ENCODE data around the gene PALLD.

The PALLD gene

DNA sequence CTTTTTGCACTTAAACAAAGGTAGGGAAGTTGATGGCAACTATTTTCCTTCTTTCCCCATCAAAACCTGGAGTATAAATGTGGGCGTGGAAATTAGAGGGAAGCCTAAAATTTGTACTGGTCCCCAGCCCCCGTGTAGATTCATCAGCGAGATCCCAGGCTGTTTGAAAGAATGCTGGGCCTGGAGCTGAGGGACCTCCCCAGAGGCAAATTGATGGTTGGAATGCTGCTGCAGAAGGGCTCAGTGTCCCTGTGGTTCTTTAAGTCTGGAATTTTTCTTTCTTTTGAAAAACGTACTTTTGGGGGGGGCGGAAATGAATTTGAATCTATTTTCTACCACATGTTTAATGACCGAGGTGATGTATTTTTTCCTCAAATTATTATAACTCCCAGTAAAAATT lies 316.0 kb downstream of the PALLD start:
- no peak for DNase-seq (ENCODE audit: low read depth, low spot score)
- no peak overlapping the region for H3K4me3 ChIP-seq (ENCODE audit: low read length)

DNA sequence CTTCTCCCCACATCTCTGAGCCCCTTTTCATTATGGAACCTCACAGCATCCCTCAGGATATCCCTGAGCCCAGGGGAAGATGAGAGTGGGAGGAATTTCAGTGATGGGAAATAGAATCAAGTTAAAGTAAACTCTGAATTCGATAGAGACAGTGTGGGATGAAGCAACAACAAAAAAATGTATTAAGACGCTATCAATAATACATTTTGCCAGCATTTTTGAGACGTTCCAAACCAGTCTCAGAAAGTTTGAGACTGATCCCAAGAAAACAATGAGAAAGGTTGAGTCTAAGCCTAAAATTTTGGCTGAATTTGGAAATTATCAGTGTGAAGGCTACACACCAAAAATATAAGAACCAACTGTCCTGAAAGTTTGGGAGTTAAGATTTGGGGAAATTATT lies 317.0 kb downstream of the PALLD start:
- no peak overlapping the region for H3K4me3 ChIP-seq (ENCODE audit: low read length)

DNA sequence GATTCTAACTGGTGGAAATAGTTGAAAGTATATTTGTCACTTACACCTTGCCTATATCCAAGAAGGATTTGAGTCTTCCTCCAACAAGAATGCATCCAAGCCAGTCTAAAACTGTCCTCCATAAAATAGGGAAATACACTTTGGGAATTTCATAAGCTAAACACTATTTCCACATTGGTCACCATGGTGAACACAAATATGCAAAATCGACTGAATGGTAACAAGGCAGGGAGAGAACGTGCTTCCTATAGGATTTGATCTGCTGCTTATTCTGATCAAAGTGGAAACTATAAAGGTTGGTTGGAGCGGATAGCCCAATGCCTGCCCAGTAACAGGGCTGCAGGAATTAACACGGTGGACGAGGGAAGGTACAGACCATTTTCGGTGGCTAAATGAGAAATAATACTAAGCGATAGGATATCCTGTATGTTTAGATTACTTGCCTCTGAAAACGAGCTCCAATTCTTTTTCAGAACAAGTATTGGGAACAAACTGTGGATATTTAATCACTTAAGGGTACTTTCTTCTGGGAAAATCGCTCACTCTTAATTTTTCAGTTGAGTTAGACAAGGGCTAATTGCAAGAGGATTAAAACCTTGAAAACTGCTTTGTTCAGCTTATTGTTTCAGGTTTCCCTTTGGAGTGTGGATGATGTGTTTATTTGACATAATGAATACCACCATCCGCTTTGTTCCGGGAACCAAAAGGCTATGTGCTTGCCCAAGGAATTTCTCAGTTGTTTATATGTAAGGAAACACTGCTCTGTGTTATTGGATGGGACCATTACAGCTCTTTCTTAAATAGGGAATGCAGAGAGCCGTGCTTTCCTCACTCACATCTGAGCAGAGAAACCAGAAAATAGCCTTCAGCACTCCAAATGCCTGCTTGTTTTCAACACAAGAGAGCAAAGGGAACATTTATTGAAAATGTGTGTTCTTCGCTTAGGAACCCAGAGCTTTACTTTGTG lies 318.8 kb downstream of the PALLD start:
- H3K4me3 ChIP-seq (ENCODE audit: low read length): no peak overlapping the region
- no peak for DNase-seq (ENCODE audit: low read depth, low spot score)

More for the DNA sequence above, 317.0 kb downstream of the PALLD start:
- no peak for DNase-seq (ENCODE audit: low read depth, low spot score)

DNA sequence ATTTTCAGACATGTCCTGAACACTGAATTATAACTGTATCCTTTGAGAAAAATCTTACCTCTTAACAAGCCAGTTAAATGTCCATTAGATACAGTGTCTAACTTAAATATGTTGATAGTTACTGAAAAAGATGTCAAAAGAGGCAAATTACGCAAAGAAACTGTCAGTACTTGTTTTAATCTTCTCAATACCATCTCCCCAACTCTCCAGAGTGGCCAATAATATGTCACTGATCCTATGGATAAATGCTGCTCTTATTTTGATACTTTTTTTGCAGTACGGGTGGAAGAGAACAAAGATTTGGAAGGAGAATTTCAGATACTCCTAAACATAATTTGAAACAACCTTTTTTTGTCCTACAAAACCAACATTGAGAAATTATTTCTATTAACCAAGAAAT lies 320.5 kb downstream of the PALLD start:
- H3K4me3 ChIP-seq (ENCODE audit: low read length): no peak overlapping the region
- DNase-seq (ENCODE audit: low read depth, low spot score): no peak

DNA sequence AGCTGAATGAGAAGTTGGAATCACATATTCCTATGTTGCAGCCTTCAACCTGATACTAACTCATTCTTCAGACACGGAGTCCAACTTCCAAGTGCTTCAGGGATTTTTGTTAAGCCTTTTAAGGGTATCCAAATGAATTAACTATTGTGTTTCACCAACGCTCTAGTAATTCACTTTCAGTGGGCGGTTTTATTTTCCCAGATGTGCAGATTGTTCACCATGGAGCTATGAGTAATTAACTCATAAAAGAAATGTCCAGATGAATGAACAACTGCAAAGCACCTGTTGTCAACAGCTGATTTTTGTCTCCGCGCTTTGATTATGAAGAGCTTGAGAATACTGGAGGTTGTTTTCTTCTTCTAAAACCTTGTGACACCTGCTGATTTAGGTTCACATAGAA lies 325.6 kb downstream of the PALLD start:
- no peak for DNase-seq (ENCODE audit: low read depth, low spot score)
- H3K4me3 ChIP-seq (ENCODE audit: low read length): no peak overlapping the region

DNA sequence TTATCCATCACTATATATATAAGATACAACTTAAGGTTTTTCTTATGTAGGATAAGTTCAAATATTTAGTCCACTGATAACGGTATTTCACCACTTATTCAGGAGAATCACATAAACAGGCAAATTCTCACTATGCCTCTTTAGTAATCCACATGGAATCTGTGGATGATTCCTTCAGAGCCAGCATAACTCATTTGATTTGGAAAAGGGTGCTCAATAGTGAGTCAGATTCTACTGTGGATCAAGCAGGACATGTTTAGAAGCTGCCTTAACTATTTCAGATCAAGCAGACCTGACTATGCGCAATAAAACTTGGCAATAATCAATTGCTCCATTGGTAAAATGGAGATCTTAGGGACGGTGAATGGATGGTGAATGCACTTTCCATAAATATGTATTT lies 329.1 kb downstream of the PALLD start:
- H3K4me3 ChIP-seq (ENCODE audit: low read length): no peak overlapping the region
- DNase-seq (ENCODE audit: low read depth, low spot score): no peak

DNA sequence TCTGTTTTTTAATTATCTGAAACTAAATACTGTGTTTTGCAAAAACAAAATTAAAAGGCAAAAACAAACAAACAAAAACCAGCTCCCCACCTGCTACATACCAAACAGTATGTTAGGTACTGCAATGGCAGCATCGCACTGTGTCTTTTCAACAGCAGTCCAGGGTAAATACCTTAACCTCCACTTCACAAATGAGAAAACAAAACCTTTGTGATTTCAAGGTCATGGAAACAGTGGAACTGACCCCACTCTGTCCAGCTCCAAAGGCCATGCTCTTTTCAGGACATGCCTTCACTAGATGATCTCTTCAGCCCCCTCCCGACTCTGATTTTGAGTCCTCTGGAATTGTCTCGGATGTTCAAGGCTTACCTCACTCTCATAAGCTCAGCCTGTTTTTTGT lies 329.8 kb downstream of the PALLD start:
- DNase-seq (ENCODE audit: low read depth, low spot score): no peak
- H3K4me3 ChIP-seq (ENCODE audit: low read length): no peak overlapping the region

DNA sequence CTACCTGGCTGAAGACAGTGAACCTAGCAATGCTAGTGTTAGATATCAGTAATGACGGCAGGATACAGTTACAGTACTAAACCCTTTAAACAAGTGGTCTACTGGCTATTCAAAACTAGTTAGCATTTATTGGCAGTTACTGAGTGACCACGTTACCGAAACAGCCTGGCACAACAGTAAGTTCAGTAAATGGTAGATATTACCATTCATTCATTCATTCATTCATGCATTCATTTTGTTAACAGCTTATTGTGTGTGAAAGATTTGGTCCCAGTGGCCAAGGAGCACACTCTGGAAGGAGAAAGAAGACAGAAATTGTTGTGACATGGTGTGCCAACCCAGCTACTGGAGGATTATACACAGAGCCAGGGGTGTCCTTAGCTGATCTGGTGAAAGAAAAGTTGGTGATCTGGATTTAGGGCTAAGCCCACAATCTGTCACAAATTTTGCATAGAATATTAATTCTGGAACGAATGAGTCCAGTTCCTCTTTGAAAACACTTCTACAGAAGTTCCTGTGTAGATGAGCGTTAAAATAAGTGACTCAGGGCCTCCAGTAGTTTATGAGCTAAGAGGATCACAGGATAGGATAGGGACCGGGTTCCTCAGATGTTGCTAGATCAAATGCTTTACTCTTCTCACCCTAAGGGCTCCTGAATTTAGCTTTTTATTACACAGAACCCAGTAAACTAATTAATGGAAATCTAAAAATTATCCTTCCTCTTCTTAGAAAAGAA lies 334.1 kb downstream of the PALLD start:
- H3K4me3 ChIP-seq (ENCODE audit: low read length): peak overlapping the region; percentile 72
- DNase-seq (ENCODE audit: low read depth, low spot score): no peak

DNA sequence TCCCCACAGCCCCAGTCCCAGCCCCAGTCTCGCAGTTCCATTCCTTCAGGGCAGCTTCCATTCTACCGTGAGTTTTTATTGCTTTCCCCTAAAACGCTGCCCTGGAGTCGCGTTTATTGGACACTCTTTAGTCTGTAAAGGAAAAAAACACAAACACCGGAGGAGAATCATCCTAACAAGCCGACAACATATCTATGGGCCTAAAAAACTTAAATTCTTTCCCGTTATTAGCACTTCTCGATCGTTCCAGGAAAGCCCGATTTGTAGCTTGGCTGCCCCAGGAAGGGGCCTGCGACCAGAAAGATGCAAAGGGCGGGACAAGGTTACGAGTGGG lies 334.7 kb downstream of the PALLD start:
- no peak for DNase-seq (ENCODE audit: low read depth, low spot score)
- peak overlapping the region; percentile 72 for H3K4me3 ChIP-seq (ENCODE audit: low read length)

DNA sequence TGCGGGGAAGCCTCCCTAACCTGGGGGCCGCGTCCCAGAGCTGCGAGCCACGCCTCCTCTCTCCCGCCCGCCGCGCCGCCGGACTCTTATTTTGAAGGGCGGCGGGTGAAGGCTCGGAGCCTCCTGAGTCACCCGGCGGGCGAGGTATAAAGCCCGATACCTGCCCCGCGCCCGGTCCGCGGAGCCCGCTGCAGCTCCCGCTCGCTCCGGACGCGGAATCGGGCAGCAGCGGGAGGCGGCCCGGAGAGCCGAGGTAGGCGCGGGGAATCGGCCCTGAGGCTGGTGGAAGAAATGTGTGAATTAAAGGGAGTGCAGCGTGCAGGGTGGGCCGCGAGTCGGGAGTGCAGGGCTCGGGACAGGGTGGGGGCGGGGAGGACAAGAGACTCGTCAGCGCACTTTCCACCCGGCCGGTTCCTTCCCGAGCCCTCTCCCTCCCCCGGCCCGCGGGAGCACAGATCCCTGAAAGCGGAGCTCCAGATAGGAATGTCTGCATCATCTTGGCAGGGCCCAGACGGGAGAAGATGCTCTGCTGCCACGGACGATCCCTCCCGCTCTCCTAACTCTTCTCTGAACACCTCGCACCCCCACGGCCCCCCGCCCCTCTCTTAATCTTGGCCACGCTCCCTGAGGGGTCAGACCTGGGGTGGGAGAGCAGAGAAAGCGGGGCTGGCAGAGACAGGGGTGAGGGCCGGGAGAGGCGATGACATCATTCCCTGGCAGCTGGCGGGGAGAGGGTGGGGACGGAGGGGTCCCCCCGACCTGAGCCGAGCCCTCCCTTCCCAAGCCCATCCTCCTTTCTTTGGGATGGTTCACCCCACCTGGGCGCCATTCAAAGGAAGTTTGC lies 335.3 kb downstream of the PALLD start:
- H3K4me3 ChIP-seq (ENCODE audit: low read length): peak overlapping the region; percentile 72
- peak; percentile 46 for DNase-seq (ENCODE audit: low read depth, low spot score)

DNA sequence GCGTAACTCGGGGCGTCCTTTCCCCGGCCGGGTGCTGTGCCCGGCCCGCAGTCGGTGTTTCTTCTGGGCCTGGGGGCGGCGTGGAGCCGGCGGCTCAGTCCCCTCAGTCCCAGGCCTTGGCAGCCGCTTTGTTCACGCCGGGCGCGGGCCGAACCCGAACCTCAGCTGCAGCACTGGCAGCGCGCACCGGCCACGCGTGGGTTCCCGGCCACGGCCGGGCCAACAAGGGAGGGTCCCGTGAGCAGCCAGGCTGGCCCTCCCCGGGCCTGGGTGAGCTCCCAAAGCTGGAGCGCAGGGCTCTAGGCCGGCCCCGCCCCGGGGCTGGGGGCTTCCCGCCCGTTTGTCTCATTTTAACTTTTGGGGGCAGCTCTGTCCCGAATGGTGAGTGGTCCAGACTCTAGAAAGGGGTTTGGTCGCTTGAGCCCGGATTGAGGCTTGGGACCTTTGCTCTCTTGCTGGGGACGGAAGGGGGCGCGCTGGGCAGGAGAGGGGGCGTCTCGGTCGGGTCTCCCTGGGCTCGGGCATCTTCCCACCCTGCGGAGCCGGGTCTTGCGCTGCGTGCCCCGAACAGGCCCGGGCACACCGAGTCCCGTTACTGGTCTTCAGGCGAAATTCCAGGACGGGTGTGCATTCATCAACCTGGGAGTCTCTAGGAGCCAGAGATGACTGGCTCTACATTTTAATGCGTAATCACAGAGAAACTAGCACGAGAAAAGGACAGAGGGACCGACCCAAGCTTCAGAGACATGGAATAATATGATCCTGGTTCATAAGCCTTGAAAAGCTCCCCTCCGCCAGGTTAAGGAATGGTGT lies 336.1 kb downstream of the PALLD start:
- H3K4me3 ChIP-seq (ENCODE audit: low read length): peak overlapping the region; percentile 72
- DNase-seq (ENCODE audit: low read depth, low spot score): no peak

DNA sequence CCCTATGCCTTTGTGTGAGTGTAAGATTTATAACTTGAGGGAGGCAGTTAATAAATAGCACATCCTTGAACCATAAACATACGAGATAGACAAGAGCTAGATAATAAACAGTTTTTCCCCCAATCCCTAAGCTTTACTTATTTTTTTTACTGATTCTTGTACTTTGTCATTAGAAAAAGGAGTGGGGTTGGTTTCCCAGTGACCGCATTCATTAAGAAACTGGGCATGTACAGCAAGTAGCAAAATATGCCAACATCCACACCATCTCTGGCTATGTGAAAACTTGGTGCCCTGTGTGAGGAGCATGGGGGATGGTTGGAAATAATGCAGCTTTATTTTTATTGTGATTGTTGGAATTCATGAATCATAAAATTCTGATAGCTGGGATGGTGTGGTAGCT lies 337.0 kb downstream of the PALLD start:
- H3K4me3 ChIP-seq (ENCODE audit: low read length): no peak overlapping the region

DNA sequence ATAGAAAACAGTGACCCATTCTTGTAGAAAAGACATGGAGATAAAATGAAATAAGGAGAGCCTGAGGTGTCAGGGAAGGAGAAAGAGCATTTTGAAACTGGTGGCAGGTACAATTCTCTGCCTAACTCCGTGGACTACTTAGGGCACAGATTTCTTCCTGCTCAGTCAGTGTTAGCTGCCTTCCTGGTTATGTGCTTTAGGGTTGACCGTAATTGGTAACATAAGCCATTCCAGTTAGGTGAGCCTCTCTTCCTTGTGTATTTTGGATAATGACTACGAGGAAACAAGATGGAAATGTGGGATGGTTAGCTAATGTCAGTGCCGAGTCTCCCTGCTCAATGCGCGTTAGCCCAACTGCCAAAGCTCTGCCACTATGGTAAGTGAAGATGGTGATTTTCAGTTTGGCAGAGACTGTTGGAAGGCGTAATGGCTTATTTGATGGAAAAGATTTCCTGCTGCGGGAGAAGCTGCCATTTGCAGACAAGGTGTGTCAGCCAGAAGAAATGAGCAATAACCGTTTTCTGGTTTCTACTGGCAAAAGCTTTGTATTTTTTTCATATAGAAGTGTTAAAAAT lies 339.1 kb downstream of the PALLD start:
- DNase-seq (ENCODE audit: low read depth, low spot score): no peak
- no peak overlapping the region for H3K4me3 ChIP-seq (ENCODE audit: low read length)

More for the DNA sequence above, 337.0 kb downstream of the PALLD start:
- DNase-seq (ENCODE audit: low read depth, low spot score): no peak

DNA sequence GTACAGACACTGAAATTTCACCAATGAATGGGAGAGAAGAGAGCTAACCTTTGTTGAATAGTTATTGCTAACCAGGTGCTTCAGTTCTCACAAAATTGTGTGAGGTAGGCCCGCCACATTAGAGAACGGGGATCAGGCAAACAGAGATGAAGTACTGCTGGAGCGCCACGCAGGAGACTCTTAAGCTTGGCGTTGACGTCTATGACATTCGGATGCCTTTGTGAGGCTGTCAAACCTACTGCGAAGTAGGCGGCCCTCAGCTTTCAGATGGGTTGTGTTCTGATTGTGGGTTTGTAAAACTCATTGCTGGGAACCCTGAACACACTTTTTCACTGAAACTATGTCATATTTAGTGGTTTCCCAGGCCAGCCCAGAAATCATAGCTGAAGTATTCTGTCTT lies 339.6 kb downstream of the PALLD start:
- DNase-seq (ENCODE audit: low read depth, low spot score): no peak

DNA sequence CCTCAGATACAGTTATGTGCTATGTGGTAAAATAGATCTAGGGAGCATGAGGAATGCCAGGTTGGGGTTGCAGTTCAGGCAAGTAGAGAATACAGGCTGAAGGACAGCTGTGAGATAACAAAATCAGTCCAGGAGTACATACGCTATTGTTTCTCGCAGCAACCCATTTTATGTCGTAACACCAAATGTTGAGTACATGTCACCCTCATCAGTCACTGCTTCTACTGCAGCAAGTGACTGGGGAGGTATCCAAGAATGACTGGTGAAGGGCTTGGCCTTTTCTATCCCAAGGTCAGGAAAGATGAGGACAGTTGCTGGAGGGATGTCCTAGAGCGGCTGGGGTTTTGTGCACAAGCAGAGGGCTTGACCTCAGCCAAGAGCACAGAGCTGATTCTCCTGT lies 341.1 kb downstream of the PALLD start:
- DNase-seq (ENCODE audit: low read depth, low spot score): no peak
- no peak overlapping the region for H3K4me3 ChIP-seq (ENCODE audit: low read length)

More for the DNA sequence above, 339.6 kb downstream of the PALLD start:
- H3K4me3 ChIP-seq (ENCODE audit: low read length): no peak overlapping the region

DNA sequence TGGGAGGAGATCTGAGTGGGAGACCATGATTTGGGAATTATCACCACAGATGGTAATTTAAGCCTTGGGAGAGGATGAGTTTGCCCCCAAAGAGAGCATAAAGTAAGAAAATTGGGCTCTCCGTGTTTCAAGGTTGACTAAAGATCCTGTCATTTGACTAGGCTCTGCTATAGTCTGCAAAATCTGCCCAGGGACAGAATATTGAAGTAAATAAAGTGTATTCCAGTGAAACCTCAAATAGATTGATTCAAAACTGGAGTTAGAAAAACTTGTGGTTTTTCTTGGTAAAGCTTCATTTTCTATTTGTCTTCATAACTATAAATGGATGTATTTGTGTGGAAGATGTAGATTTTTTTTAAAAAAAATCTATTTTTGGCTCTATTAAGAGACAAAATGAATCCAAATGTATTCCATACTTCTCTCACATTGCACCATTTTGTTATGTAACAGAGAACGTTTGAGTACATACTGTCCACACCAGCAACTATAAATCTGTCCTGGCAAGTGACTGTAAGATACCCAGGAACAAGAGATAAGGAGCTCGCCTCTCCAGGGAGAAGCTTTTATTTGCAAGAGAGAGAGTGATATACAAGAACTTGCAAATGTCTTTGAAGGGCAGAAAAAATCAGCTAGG lies 343.0 kb downstream of the PALLD start:
- no peak for DNase-seq (ENCODE audit: low read depth, low spot score)

DNA sequence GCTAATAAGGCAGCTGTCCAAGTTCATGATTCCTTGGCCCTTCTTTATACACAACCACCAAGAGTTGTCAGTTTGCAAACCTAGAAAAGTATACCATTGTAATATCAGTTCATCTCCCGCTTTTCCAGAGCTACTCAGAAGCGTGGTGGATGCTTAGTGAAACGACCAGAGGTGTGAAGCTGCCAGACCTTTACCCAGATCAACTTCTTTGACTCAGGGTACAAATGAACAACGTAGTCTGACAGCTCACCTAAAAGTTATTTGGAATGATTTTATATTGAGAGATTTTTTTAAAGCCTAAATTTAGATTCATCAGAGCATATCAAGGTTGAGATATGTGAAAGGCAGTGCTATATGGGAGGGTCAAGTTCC lies 343.5 kb downstream of the PALLD start:
- H3K4me3 ChIP-seq (ENCODE audit: low read length): no peak overlapping the region
- DNase-seq (ENCODE audit: low read depth, low spot score): no peak

More for the DNA sequence above, 343.0 kb downstream of the PALLD start:
- no peak overlapping the region for H3K4me3 ChIP-seq (ENCODE audit: low read length)
